GM21723 (cell line): ENCODE measurements around the gene LRRC75A.

ENCODE experiments used
- ATAC-seq: cut with Tn5 transposase; IDR thresholded peaks from one replicate; pipeline ENCODE4 v1.9.1; 2021; ENCODE audit warnings: mild to moderate bottlenecking, moderate library complexity; ENCODE audit not compliant: unreplicated experiment

Gene LRRC75A

DNA sequence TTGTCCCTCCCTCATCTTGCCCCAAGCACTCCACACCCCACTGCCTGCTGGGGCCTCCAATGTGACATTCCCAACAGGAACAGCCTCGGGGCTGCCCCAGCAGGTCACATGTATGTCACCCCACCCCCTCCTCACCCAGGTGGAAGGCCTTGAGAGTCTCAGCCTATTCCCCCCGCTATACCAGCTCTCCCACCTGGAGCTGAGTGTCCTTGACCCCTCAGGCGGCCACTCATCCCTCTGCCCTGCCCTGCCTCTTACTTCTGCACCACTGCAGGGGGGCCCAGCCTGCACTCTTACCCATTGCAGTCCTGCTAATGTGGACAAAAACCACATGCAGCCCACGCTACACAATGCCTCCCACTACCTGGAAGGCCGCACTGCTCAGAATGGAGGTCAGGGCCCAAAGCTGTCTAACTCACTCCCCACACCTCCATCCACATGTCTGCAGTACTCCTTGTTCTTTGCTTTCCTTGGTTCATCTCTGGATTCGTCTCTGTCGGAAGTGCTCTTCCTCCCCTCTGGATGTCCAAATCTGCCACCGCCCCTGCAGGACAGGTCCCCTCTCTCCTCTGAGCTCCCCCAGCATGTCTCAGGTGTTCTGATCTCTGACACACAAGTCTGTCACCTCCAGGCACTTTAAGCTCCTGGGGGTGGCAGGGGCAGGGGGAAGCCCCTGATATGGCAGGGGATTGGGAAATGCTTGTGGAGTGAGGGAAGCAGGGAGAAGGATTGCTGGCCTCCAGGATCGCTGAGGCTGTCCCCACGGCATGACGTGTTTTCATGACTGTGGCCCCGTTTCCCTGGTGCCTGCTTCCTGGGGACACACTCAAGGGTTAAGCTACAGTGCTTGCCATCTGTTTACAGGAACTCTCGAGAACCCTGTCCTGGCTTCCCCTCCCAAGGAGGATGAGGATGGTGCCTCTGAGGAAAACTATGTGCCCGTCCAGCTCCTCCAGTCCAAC, 55.8 kb downstream of the LRRC75A start:
- no peak for ATAC-seq

- no peak for ATAC-seq
Measured at GRCh38 chr17:16434662-16435061, 57.3 kb downstream of the LRRC75A start.

DNA sequence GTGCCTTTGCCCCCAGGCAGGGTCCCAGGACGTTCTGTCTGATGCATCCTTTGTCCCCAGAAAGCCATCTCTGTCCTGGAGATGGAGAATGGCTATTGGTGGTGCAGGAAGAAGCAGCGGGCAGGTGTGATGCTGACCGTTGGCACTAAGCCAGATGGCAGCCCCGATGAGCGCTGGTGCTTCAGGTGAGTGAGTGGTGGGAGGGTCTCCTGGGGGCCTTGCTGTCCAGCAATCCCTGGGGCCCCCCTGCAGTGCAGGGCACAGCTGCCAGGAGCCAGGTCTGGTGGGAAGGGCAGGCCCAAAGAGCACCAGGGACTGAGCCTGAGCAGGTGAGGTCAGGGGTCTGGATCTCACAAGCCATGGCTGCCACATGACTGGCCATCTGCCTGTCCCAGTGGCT, 58.5 kb downstream of the LRRC75A start:
- no peak for ATAC-seq

- ATAC-seq: no peak
Measured at GRCh38 chr17:16432017-16432416, 60.0 kb downstream of the LRRC75A start.

DNA sequence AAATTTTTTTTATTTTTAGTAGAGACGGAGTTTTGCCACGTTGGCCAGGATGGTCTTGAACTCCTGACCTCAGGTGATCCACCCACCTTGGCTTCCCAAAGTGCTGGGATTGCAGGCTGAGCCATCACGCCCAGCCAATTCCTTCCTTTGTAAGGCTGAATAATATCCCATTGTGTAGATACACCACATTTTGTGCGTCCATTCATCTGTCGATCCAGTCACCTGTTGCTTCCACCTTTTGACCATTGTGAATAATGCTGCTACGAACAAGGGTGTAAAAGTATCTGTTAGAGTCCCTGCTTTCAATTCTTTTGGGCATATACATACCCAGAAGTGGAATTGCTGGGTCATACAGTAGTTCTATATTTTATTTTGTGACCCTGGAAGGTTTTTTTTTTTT, 61.3 kb downstream of the LRRC75A start:
- ATAC-seq: no peak

- no peak for ATAC-seq
Measured at GRCh38 chr17:16429083-16429482, 62.9 kb downstream of the LRRC75A start.

- ATAC-seq: no peak
Measured at GRCh38 chr17:16428098-16428882, 63.7 kb downstream of the LRRC75A start.

DNA sequence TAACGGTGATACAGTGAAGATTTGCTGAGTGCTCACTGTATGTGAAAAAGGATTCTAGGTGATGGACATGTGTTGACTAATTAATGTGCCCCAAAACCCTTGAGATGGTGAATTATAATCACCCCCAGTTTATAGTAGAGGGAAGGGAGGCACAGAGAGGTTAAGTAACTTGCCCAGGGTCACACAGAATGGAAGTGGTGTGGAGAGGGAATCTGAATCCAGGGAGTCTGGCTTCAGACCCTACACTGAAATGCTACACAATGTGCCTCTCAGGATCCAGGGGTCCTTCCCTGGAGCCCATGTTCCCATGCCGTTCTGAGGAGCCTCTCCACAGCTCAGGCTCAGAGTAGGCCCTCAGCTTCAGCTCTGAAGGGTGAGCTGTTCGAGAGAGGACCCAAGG, 65.0 kb downstream of the LRRC75A start:
- ATAC-seq: no peak

GRCh38 chr17:16425698-16426659, 66.0 kb downstream of the LRRC75A start:
- ATAC-seq: no peak

DNA sequence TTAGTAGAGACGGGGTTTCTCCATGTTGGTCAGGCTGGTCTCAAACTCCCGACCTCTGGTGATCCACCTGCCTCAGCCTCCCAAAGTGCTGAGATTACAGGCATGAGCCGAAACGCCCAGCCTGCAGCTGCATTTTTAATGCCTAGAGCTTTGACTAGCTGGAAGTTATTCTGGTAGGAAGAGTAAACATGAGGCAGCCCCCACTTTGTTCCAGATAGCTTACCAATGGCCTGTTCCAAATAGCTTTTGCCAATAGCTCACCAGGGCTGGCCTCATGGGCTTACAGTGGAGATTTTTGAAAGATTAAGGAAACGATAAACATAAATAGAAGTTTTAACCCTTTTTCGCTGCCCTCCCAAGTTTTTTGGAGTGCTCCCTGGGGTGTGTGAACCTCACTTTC, 66.8 kb downstream of the LRRC75A start:
- no peak for ATAC-seq

- ATAC-seq: no peak
Measured at GRCh38 chr17:16423226-16423872, 68.6 kb downstream of the LRRC75A start.

- ATAC-seq: no peak
Measured at GRCh38 chr17:16422416-16422815, 69.6 kb downstream of the LRRC75A start.

GRCh38 chr17:16419929-16420271, 72.1 kb downstream of the LRRC75A start:
- no peak for ATAC-seq

DNA sequence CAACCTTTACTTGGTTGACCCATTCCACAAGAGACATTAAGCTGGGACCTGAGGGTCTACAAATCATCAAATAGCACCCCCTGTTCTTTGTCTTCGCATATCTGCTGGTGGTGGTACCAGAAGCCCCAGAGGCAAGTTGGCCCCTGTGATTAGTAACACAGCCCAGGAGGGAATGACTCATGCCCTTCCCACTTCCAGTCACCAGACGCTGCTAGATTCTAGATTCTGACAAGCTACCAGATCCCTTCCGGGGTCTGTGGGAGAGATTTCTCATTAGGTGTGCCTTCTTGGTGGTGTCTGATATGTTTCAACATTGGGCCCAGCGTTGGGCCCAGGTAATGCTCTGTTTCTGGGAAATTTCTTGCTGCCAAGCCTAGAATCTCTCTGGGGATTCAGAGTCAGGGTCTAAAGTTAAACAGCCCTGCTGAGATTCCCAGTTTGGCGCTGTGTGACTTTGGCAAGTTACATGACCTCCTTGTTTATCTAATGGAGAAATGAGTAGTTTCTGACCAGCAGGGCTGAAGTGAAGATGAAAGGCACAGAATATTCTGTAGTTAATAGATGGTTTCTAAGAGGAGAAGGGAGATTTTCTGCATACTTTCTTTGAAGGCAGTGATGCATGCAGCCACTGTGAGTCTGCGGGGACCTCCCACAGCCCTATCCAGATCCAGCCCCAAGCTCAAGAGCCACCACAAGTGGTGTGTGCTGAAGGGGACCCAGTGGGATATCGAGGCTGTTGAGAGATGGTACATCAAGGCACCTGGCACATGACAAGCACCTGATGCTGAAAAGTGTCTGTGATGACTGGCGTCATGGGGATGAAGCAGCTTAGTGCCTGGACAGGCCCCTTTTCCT, 72.7 kb downstream of the LRRC75A start:
- ATAC-seq: peak; percentile 40

DNA sequence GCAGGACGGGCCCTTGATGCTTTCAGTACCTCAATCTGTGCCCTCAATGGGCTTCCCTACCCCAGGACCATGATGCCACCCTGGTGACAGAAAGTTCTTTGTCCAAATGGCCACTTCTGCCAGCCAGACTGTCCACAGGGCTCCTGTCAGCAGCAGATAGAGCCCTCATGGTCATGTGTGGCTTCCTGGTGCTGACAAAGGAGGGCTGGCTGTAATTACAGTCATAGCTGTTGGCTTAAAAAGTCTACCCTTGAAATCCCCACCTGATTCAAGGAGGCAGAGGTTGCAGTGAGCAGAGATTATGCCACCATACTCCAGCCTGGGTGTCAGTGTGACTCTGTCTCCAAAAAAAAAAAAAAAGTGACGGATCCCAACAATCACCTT, 73.3 kb downstream of the LRRC75A start:
- ATAC-seq: peak; percentile 1

DNA sequence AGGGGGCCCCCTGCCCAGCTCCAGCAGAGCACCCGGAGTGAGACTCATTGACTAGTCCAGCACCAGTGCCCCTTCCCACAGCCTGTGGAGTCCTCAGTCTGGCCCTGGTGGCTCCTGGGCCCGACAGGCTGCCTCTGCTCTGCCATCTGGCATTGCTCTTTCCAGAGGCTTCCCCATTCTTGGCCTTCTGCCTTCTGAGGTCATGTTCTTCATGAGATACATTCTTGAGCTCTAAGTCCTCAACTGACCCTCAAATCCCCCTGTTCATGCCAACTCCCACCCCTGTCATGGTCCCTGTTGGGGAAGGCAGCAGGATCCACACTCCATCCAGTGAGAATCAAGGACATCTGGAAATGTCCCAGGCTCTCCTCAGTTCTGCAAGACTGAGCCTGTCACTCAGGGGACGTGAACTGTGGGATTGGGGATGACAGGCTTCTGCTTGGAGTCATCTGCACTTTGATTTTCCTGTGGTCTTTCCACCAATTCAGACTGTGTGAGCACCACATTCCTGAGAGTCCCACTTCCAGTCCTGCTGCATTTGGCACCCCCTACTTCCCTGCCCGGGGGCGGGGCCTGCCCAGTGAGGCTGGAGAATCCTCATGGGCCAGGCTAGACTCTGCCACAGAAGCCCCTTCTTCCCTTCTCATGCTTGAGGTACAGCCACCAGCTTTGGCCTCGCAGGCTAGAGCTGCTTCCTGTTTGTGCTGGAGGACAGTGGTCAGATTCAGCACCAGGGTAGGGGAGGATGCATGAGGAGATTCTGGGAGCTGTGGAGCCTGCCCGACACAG, 73.9 kb downstream of the LRRC75A start:
- no peak for ATAC-seq

GRCh38 chr17:16417399-16417798, 74.6 kb downstream of the LRRC75A start:
- no peak for ATAC-seq

- ATAC-seq: peak; percentile 39
Measured at GRCh38 chr17:16415031-16415924, 76.7 kb downstream of the LRRC75A start, which contains the start of gene TRPV2. Gene TRPV2, plus strand, starts transcription at chr17:16415571. Its CDS starts 2,098 bp downstream, at chr17:16417669.
